Ishikawa (cell line): Measurements from ENCODE around the gene TLDC2.

ENCODE experiments used
- CEBPB ChIP-seq: IDR thresholded peaks from 2 replicates; pipeline ENCODE4 v1.6.1; 2012
- CREB1 ChIP-seq: IDR thresholded peaks from 2 replicates; pipeline ENCODE4 v1.6.1; 2012; ENCODE audit warnings: low read depth
- EGR1 ChIP-seq: IDR thresholded peaks from 2 replicates; pipeline ENCODE4 v1.6.1; 2012
- EP300 ChIP-seq: IDR thresholded peaks from 2 replicates; pipeline ENCODE4 v1.6.1; 2012; ENCODE audit warnings: borderline replicate concordance
- FOXM1 ChIP-seq: IDR thresholded peaks from 2 replicates; pipeline ENCODE4 v1.6.1; 2012; ENCODE audit warnings: low read depth, borderline replicate concordance
- NFIC ChIP-seq: IDR thresholded peaks from 2 replicates; pipeline ENCODE4 v1.6.1; 2012
- RAD21 ChIP-seq: IDR thresholded peaks from 2 replicates; pipeline ENCODE4 v1.6.1; 2012; ENCODE audit warnings: low read depth
- TAF1 ChIP-seq: IDR thresholded peaks from 2 replicates; pipeline ENCODE4 v1.6.1; 2012; ENCODE audit warnings: low read depth, mild to moderate bottlenecking
- TCF12 ChIP-seq: IDR thresholded peaks from 2 replicates; pipeline ENCODE4 v1.6.1; 2012; ENCODE audit warnings: low read depth
- TEAD4 ChIP-seq: IDR thresholded peaks from 2 replicates; pipeline ENCODE4 v1.6.1; 2012
- USF1 ChIP-seq: IDR thresholded peaks from 2 replicates; pipeline ENCODE4 v1.6.1; 2012
- YY1 ChIP-seq: IDR thresholded peaks from 2 replicates; pipeline ENCODE4 v1.6.1; 2012; ENCODE audit warnings: low read depth
- ZBTB7A ChIP-seq: IDR thresholded peaks from 2 replicates; pipeline ENCODE4 v1.6.1; 2012; ENCODE audit warnings: low read depth
- TF ChIP-seq, protein P1 (sequence below): IDR thresholded peaks from 2 replicates; pipeline ENCODE4 v1.6.1; 2012; ENCODE audit warnings: low read depth, mild to moderate bottlenecking
- TF ChIP-seq, protein P2 (sequence below): IDR thresholded peaks from 2 replicates; pipeline ENCODE4 v1.6.1; 2012

The TLDC2 gene

DNA sequence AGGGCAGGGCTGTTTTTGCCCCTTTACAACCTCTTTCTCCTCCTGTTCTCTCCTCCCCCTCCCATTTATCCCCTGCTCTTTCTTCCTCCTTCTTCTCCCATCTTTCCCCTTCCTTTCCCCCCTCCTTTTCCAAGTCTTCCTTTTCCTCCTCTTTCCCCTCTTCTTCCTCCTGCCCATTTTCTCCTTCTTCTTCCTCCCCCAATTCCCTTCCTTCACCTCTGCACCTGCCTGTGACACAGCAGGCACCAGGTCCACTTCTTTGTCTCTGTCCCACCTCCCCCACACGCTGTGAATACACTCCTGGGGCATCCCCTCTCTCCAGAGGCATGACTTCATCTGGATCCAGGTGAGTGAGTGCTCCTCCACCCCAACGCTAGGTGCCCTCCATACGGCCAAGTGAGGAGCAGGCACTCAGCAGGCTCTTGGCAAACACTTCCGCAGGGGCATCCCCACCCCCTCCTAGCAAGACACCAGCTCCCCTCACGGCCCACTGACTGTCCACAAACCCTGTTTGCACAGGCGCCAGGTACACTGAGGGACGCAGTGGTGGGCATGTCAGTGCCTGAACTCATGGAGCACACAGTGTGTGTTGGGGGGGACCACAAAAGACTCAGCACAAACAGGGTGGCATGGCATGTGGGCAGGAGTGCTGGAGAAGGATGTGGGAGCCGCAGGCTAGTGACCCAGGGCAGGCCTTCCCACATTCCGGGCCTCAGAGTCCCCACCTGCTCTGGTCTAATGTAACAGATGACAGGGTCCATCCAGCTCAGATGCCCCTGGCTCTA, 10.7 kb upstream of the TLDC2 start:
- TF ChIP-seq FOXM1 (no peak), EP300 (no peak), CREB1 (no peak)
- TF ChIP-seq, protein P1, sequence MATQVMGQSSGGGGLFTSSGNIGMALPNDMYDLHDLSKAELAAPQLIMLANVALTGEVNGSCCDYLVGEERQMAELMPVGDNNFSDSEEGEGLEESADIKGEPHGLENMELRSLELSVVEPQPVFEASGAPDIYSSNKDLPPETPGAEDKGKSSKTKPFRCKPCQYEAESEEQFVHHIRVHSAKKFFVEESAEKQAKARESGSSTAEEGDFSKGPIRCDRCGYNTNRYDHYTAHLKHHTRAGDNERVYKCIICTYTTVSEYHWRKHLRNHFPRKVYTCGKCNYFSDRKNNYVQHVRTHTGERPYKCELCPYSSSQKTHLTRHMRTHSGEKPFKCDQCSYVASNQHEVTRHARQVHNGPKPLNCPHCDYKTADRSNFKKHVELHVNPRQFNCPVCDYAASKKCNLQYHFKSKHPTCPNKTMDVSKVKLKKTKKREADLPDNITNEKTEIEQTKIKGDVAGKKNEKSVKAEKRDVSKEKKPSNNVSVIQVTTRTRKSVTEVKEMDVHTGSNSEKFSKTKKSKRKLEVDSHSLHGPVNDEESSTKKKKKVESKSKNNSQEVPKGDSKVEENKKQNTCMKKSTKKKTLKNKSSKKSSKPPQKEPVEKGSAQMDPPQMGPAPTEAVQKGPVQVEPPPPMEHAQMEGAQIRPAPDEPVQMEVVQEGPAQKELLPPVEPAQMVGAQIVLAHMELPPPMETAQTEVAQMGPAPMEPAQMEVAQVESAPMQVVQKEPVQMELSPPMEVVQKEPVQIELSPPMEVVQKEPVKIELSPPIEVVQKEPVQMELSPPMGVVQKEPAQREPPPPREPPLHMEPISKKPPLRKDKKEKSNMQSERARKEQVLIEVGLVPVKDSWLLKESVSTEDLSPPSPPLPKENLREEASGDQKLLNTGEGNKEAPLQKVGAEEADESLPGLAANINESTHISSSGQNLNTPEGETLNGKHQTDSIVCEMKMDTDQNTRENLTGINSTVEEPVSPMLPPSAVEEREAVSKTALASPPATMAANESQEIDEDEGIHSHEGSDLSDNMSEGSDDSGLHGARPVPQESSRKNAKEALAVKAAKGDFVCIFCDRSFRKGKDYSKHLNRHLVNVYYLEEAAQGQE: no peak

- TF ChIP-seq TAF1 (no peak), USF1 (no peak), ZBTB7A (no peak), FOXM1 (no peak), EGR1 (no peak), NFIC (no peak), CEBPB (no peak), TEAD4 (no peak), EP300 (no peak), CREB1 (no peak), TCF12 (no peak), YY1 (no peak), RAD21 (no peak)
- TF ChIP-seq, protein P2, sequence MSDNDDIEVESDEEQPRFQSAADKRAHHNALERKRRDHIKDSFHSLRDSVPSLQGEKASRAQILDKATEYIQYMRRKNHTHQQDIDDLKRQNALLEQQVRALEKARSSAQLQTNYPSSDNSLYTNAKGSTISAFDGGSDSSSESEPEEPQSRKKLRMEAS: no peak
- TF ChIP-seq, protein P1: no peak
Observed at GRCh38 chr20:36865861-36866149, 10.1 kb upstream of the TLDC2 start.

GRCh38 chr20:36866164-36866563, 9.8 kb upstream of the TLDC2 start:
- TF ChIP-seq ZBTB7A (no peak), YY1 (no peak), CEBPB (no peak), USF1 (no peak)
- TF ChIP-seq, protein P2: no peak

- TF ChIP-seq NFIC (no peak), TEAD4 (peak; percentile 40; the same call in 1 of the 2 replicates)
Observed at GRCh38 chr20:36866681-36867495, 9.1 kb upstream of the TLDC2 start.

DNA sequence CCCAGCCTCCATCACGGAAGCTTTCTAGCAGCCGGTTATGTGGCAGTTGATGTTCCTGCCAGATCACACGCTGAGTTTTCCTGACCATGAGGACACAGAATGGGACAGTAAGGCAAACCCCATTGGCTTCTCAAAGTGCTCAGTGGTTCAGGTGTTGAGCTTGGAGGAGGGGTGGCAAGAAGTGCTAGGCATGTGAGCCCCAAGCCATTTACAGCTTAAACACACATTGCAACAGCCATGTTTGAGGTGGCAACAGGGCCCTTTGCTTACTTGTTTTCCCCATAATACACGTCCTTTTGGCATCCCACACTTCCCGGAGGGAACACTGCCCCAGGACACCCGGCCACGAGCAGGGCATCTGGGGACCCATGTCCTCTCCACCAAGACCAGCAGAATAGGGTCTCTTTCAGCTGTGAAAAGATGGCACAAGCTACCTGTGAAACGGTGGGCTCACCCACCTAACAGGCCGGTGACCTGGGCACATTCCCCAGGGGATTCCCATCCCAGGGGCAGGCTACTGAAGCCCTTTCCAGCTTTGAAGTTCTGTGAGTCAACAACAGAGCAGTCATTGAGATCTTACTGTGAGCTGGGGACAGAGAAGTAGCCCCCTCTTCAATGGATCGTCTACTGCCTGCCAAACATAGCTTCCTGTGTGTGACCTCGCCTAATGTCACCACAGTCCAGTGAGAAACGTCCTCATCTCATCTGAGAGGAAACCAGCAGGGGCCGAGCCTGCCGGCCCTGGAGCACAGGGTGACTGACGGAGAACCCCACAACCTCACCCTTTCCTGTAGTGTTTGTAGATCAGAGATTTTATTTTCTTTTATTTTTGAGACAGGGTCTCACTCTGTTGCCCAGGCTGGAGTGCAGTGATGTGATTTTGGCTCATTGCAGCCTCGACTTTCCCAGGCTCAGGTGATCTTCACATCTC, 4.0 kb upstream of the TLDC2 start:
- TF ChIP-seq CREB1 (no peak), ZBTB7A (no peak), TEAD4 (no peak), NFIC (no peak), CEBPB (no peak), TAF1 (no peak), RAD21 (no peak), YY1 (no peak), TCF12 (no peak), EGR1 (no peak), USF1 (no peak), EP300 (no peak), FOXM1 (no peak)
- TF ChIP-seq, protein P2: no peak
- TF ChIP-seq, protein P1: no peak
